Stimulated activated CD8-positive, alpha-beta memory T cell treated with anti-CD3 and anti-CD28 coated beads, Interleukin-7, amount 100 ng/mL, for 4 hours (primary cell): Measurements from ENCODE around the gene AKR7A2.

Source experiments
- DNase-seq, 2 donors: peaks; one replicate each; pipeline ENCODE4 v3.0.0-alpha.2; 2020; ENCODE audit warnings: low read depth in 2 of 2

AKR7A2 gene

DNA sequence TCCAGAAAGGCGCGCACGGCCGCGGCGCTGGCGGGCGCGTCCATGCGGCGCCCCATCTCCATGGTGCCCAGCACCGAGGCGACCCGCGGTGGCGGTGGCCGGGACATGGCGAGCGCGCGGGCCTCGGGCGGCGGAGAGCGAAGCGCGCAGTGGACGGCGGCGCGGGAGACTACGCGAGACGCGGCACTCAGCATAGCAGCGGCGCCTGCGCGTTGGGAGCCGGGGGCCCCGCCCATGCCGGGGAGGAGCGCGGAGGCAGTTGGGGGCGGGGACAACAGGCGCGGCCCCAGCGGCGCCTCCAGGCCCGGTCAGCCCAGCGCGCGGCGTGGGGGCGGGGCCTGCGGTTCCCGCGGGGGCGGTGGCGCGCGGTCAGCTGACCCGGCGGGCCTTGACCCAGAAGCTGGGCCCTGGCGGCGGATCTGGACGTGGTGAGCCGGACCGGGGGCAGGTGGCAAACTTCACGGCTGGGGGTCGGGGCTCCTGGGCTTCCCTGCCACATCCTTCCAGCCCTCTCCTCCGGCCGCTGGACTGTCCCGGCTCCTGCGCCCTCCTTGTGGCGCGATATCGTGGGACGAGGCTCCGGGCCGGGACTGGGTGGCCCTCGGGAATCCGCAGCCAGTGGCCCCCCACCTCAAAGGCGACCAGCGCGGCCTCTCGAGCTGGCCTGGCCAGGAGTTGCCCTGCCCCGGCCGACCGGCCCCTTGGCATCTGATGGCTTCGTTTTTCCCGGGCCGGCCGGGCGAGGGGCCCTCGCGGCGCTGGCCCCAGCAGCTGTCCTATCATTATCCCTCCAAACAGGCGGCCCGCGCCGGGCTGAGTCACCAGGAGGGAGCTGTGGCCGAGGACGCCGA is at the start of gene AKR7A2, which contains the start of gene SLC66A1:
AKR7A2 (minus strand) TSS at position 214 of the 851 bp plus-strand sequence; CDS start at position 194, 20 bp downstream.
SLC66A1 (plus strand) TSS at position 396 of the 851 bp plus-strand sequence. CDS start 5,352 bp downstream, outside the sequence.
- peak; percentile 69 to 87 for DNase-seq

DNA sequence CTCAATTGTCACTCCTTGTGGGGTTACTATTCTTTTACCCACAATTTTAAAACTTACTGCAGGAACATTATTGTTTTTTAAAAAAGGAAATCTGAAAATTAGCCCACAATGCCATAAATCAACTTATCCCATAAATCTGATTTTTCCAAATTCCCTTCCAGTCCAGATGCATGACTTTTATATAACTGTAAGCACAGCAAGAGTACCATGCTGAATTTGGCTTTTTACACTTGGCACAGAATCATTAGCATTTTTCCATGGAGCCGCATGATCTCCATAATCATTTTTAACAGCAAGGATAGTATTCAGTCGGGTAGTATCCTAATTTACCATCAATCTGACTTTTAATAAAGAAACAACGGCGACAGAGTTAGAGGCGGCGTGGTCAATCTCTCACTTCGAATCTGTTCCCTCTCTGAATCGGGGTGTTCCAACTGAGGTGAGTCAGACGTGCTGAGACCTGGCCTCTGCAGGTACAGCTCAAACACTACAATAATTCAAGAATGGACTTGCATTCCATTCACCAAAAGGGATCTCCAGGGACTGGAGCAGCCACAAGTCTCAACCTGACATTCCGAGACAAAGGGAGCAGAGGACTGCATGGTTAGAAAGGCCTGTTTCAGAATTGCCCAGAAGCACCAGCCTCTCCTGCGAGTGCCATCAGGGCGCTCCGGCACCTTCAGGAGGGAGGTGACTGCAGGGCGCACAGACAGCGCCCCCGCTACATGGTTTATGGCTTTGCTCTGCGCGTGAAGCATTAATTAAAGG is 49.1 kb upstream of the AKR7A2 start:
- no peak for DNase-seq

DNA sequence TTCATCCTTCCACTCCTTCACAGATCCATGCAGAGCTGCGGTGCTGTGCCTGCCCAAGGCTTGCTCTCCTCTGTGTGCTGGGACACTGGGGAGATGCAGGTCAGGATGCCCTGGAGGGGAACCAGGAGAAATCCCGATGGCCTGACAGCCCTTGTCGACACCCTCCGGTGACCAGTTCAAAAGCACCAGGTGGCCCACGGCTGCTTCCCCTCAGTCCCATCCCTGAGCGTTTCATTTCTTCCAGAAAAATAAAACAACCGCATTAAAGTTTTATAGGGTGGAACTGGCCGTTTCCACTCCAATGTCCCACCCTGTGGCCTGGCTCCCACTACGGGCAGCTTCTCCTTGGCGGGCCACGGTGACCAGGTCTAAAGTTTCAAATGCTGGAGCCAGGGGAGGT is 48.5 kb upstream of the AKR7A2 start:
- DNase-seq, result no peak

DNA sequence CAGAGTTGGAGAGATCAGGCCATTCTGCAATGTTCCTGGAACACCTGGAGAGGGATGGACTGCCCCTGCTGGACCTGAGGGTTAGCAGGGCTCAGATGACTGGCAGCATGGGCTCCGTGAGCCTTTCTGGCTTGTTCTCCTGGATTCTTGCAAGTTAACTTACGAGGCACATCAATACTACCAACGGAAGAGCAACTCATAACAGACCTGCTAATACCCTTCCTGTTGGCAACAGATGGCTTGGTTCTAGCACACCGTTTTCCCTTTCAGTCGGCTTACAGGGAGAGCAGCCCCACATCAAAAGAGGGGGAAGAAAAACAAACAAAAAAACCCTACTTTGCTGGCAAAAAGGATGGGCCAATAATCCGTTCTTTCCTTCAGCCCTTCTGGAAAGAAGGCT is 48.1 kb upstream of the AKR7A2 start:
- no peak for DNase-seq

DNA sequence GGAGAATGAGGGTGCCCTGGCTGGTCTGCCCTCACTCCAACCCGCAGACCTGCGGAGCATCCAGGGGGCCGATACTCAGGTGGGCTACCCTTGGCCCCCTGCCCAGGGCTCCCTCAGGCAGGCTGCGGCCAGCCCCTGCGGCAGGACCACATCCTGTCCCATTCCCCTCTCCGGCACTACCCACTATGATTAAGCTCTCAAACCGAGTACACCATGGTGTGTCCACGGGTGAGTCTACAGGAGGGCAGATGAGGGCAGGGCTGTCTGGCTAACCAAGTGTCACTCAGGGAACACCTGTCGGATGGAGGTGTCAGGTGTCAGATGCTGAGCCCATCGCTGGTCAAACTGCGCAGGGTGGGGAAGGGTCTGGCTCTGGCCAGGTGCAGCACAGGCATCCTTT is 47.4 kb upstream of the AKR7A2 start:
- no peak for DNase-seq

DNA sequence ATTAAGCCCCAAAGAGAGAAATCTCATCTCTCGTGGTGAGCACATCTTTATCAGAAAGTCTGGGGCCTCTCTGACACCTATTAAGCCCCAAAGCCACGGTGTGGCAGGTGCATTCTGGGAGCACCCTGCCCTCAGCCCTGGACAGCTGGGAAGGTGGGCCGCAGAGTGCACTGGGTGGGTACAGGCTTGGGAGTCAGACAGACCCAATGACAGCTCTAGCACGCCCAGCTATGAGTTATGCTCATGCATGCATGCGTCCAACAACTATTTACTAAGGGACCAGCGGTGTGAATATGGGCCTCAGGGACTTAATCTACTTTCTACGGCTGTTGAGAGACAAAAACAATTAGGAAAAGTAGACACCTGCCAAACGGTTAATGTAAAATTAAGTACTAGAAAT is 46.8 kb upstream of the AKR7A2 start:
- DNase-seq, result no peak

DNA sequence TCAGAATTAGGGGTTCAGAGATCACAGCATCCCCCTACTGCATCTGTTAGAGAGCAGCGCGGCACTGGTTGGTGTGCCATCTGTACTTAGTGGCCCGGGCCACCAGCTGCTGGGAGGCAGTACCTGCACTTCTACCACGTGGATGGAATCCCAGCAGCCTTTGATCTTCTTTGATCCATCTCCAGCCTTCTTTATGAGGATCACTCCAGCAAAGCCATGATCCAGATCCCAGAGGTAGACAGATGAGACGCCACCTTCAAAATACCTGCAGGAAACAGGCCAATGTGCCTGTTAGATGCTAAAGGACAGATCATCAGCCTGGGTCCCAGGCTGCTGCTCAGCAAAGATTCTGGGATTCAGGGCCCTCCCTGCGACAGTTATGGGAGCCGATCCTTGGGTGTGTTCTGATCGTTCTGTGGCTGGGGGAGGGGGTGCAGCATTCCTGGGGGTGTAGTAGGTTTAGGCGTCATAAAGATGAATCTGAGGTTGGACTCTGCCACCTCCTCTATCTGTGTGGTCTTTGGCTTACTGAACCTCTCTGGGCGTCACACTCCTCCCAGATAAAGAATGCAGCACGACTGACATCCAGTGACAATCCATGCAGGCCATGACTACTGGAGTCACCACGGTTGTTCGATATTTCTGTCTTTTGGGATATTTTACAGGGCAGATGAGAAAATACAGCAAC is 45.5 kb upstream of the AKR7A2 start:
- no peak for DNase-seq

DNA sequence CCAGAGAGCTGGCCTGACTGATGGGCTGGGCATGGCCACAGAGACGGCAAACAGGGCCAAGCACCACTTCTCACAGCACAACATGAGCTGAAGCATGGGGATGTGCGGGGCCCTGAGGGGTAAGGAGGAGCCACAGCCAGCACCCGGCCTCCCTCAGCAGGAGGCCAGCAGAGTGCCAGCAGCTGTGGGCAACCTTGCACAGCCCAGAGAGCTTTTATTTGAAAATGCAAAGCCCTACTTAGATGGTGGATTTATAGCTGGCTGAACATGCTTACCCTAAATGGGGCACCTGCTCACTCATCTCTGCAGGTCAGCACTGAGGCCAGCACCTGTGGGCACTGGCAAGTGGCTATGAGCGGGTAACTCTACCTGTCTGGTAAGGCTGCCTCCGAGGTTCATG is 44.3 kb upstream of the AKR7A2 start:
- DNase-seq, result no peak

DNA sequence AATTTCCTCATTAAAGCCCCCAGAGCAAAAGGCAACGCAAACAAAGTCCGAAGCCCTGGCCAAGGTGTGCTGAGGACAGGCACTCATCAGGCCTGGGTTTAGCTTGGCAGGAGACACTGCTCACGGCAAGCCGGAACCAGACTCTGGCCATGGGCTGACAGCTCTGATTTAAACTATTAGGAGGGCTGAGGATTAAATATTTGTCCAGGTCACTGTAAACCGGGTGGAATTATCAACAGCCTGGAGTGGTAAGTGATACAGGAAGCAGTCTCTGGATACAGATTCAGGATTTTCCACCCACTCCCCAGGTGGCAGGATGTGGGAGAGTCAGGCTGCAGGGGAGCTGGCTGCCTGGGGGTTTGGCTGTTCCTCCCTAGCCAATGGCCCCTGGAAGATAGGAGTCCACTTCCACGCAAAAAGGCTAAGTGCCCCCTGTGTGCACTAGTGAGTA is 42.6 kb upstream of the AKR7A2 start:
- DNase-seq, result no peak

DNA sequence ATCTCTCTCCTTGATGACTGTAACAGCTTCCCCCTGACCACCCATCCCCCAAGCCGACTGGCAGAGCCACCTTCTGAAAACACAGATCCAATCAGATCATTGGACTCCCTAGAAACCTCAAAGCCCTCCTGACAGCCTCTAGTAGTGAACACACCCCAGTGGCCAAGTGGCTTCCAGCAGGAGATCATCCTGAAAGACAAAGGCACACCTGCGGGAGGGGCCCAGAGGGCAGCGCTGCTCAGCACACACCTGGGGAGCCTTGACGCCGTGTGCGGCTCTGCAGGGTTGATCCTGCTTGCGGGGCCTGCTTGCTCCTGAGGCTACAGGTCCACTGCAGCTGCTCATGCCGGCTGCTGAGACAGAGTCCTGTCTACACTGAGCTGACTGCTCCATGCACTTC is 41.7 kb upstream of the AKR7A2 start:
- DNase-seq, result no peak

DNA sequence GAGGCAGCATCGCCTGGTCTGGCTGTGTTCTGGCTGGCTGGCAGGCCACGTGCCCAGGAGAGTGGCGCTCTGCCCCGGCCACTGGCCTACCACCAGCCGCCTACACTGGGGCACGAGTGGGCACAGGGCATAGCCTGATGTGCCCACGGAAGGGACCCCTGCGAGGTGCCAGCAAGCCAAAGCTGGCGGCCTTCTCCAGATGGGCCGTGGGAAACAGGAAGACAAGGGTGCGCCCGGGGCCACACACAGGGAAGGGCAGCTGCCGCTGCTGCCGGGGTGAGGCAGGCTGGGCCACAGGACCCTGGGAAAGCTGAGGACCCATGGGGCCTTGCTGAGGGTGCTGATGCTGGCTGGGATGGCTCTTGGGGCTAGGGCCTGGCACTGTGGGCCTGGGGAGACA is 40.9 kb upstream of the AKR7A2 start:
- no peak for DNase-seq

DNA sequence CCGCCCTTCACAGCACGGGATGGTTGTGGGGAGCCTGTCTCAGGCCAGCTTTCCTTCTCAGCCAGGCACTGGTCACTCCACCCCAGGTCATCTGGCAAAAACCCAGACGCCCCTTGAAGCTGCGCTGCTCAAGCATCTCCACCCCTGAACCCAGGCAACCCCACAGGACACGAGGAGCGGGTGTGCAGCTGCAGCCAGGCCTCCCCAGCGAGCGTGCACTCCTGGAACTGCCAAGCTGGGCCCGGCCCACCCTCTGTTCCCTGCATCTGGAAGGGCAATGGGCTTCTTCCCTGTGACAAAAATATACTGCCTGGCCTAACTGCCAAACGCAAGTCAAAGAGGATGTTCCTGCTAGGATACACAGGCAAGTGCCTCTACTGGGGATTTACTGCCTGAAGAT is 39.9 kb upstream of the AKR7A2 start:
- no peak for DNase-seq

DNA sequence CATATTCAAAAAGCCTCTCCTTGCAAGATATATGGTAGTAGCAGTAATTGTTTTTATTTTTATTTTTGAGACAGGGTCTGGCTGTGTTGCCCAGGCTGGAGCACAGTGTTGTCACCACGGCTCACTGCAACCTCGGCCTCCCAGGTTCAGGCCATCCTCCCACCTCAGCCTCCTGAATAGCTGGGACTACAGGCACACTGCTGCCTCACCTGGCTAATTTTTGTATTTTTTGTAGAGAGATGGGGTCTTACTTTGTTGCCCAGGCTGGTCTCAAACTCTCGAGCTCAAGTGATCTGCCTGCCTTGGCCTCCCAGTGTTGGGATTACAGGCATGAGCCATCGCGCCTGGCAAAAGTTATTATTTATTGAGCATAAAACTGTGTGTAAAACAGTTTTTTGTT is 38.6 kb upstream of the AKR7A2 start:
- no peak for DNase-seq

DNA sequence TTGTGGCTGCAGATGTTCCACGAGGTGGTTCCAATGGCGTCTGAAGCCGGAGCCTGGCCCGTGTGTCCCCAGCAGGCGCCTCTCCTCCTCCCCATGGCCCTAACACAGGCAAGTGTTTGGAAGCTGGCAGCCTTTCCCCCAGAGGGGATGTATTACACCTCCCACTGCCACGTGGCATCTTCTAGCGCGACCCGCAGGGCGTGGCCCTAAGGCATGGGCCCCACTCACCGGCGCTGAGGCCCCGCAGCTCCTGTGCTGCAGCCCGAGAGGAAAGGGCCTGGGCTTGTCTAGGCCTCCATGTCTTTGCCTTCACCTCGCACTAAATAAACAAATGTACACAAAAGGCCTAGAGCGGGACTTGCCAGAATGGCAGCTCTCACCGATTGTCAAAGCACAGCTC is 38.1 kb upstream of the AKR7A2 start:
- no peak for DNase-seq

DNA sequence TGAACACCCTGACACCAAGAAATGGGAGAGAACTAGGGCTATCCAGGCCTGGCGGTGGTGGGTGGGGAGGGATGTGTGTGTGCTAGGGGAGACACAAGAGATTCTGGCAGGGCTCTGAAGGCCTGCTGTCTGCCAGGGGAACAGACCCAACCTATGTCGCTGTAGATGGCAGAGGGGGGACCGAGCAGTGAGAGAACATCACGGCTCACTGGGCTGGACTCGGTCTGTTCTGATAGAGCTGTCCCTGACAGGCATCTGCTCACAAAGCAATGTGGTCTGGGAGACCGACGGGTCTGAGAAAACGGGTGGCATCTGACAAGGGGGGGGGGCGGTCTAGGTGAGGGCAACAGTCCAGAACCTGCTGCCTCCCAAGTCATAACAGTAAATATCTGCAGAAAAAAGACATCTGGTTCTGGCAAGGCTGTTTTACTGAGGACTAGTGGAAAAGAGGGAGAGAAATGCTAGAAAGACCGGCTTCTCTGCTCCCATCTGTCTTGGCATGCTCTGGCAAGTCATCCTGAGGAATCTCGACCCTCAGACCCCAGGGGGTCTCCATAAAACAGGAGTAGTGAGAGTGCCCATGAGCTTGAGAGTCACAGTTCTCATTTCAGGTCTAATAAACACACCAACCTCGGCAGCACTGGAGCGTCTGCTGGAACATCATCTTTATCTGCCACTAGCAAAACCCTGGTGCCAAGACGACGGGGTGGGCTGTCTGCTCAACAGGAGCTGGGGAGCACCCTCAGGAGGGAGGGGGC is 36.7 kb upstream of the AKR7A2 start:
- DNase-seq, result no peak

DNA sequence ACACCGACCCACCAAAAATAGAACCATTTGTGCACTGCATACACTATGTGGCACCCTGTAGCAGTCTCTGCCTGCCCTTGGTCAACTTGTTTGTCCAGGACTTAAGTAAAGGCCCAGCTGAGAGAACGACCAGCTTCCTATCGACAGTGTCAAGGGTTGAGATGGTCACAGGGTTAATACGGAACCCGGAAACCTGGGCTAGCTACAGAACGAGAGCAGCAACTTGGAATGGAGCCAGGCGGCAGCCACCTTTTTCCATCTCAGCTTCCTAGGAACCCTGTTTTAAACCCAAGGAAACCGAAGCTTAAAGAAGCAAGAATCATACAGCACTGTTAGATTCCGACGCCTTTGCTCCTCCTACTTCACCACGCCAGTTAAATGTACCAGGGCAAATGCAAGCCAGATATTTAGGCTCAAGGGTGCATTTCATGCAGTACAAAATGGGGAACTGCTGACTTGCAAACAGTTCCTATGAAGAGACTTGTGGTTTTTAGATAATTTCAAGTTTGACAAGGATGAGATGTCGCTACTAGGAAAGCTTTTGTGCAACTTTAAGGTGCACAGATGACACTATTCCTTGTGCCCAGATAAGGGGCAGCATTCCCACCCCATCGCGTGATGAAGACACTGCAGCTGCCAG is 35.7 kb upstream of the AKR7A2 start:
- DNase-seq, result no peak

DNA sequence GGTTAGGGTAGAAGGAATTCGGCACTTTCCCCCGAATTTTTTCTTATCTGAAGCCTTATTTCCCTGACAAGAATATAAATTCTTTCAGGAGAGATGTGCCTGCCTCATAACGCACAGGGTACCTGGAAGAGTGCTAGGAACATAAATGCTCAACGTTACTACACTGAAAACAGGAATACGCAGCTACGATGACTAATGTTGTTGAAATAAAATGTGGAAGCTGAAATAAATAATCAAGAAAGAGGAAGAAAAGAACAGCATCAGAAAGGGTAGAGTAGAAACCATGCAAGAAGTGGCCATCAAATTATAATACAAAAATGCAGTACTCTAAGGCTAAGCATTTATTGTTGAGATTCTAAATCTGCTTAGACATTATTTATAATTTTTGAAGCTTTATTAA is 34.1 kb upstream of the AKR7A2 start:
- no peak for DNase-seq

DNA sequence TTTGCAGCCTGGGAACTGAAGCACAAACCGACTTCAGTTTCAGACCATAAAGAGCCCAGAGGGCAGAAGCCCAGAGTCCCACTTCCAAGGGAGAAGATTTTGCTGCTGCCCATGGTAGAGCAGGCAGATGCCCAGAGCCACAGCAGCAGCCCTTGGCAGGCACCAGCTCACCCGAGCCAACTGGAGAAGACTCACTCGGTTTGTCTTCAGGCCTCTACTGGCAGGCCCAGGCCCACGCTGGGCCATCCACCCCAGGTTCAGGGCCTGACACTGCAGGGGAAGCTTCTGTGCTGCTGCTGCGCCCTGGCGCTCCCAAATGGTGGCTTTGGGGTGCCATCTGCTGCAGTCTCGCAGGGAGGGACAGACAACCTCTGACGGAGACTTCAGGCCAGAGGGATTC is 33.4 kb upstream of the AKR7A2 start:
- DNase-seq, result no peak

DNA sequence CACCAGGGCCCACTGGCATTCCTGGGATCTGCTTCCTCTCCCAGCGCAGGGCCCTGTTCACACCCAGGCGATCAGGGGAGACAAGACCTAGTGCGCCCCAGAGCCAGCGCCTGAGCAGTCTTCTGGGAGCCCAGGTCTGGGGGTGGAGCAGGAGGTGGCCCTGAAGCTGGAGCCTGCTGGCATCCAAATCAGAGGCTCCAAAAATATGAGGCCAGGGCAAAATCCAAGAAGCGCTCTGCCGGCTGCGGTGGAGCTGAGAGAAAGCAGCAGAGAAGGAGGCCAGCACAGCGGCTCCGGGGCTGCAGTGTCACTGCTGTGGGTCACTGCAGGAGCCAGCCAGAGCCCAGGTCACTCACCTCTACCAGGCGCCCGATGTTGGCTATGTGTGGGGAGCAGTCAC is 32.9 kb upstream of the AKR7A2 start:
- no peak for DNase-seq

DNA sequence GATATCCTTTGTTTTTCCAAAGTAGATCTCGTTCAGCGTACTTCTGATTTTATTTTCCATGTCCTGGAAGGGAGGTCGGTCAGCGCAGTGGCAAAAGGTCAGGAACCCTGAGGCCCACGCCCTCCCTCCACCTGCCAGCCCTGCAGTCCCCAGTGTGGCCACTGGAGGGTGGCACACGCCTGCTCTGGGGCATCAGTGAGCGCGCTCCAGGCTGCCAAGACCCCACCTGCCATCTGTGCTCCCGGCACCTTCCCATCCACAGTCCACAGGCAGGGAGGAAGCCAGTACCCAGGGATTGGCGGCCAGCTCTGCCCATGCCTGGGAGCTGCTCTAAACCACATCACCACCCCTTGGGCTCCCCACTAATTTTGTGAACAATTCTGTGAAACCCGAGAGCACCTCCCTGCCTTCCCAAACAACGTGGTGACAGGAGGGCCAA is 32.4 kb upstream of the AKR7A2 start:
- peak in 1 of 2 donors; percentile 6 for DNase-seq
